Natural killer cell (primary cell): ENCODE data around the gene GATA1. TPM values are rescaled to one million over a fixed set of nuclear protein-coding genes. Genes with fewer than 3 reads are reported as not detected.

Source experiments
- ATAC-seq, 3 donors: fragments of 150-1000 bp in 2 of 3; fragments of 200-7000 bp in 1 of 3; cut with Tn5 transposase; 1 replicate in 1 of 3; 2 replicates in 2 of 3; pipeline ENCODE4 v1.10.0; 2021; ENCODE audit warnings: mild to moderate bottlenecking in 2 of 3, moderate library complexity in 2 of 3
- DNase-seq, 2 donors: peaks; one replicate each; pipeline versions ENCODE4 v3.0.0 to v3.0.0-alpha.2; 2013 to 2021; ENCODE audit warnings: mixed read lengths in 1 of 2
- H3K27ac ChIP-seq: one replicate; pipeline ENCODE4 v1.5.1; 2013; ENCODE audit warnings: mild to moderate bottlenecking, low read length
- H3K27me3 ChIP-seq: one replicate; pipeline ENCODE4 v1.6.1; 2013; ENCODE audit warnings: low read length; ENCODE audit not compliant: control insufficient read depth, insufficient read depth
- H3K36me3 ChIP-seq: one replicate; pipeline ENCODE4 v1.6.1; 2013; ENCODE audit warnings: low read length; ENCODE audit not compliant: control insufficient read depth, insufficient read depth
- H3K4me1 ChIP-seq: one replicate; pipeline ENCODE4 v1.6.1; 2013; ENCODE audit warnings: low read length; ENCODE audit not compliant: control insufficient read depth, insufficient read depth
- H3K4me3 ChIP-seq: one replicate; pipeline ENCODE4 v1.5.1; 2013; ENCODE audit warnings: low read length
- H3K9me3 ChIP-seq: one replicate; pipeline ENCODE4 v1.6.1; 2013; ENCODE audit warnings: low read length; ENCODE audit not compliant: control insufficient read depth, insufficient read depth
- H3K27ac Mint-ChIP-seq, 2 donors: one replicate each; pipeline ENCODE4 v1.8.0; 2022; ENCODE audit warnings: mild to moderate bottlenecking in 2 of 2, mixed read lengths in 2 of 2, moderate library complexity in 1 of 2
- H3K27me3 Mint-ChIP-seq, 2 donors: one replicate each; pipeline ENCODE4 v1.8.0; 2022; ENCODE audit warnings: low read depth in 2 of 2, mixed read lengths in 2 of 2
- H3K36me3 Mint-ChIP-seq: one replicate; pipeline ENCODE4 v1.8.0; 2022; ENCODE audit warnings: mixed read lengths
- H3K4me1 Mint-ChIP-seq, 2 donors: one replicate each; pipeline ENCODE4 v1.8.0; 2022; ENCODE audit warnings: mixed read lengths in 2 of 2
- H3K4me3 Mint-ChIP-seq: one replicate; pipeline ENCODE4 v1.8.0; 2022; ENCODE audit warnings: mild to moderate bottlenecking, moderate library complexity, mixed read lengths
- H3K9me3 Mint-ChIP-seq, 2 donors: one replicate each; pipeline ENCODE4 v1.8.0; 2022; ENCODE audit warnings: mixed read lengths in 2 of 2
- CTCF ChIP-seq: fragments of 200-600 bp; IDR thresholded peaks from one replicate; pipeline ENCODE4 v1.8.0; 2022; ENCODE audit warnings: antibody characterized with exemption
- WGBS: methylation state at CpG from one replicate; pipeline ENCODE4 v1.1.7; 2013; ENCODE audit warnings: missing lambda C conversion rate; ENCODE audit not compliant: insufficient coverage; 5-methylcytosine and 5-hydroxymethylcytosine counted together
- intact Hi-C: fragments of 100-400 bp; cut with micrococcal nuclease; formaldehyde crosslinking; loops from one replicate; pipeline ENCODE4 v1.14.2; 2022
- total RNA-seq, 4 donors: library from RNA; stranded (reverse); fragments of 120-200 nt in 1 of 4; gene quantifications; one replicate each; pipeline versions ENCODE4 v1.2.3 to v1.2.4, GENCODE V29; 2013 to 2022

The GATA1 gene
- total RNA-seq, 3 donors from 2014 or later (not counting 1 experiment from before 2014, with no cell fraction given): 0.41 to 3.0 (median 0.49) TPM

GRCh38 chrX:48794340-48794910 is 8.0 kb downstream of the GATA1 start:
- H3K36me3 Mint-ChIP-seq: no peaks in the 10 kb centered on the region
- H3K4me1 Mint-ChIP-seq: peaks cover 0 to 10% of the 10 kb centered on the region in 2 donors
- H3K27me3 Mint-ChIP-seq: no peaks in the 10 kb centered on the region
- 88% methylated on average over 12 of the region's 12 CpGs for WGBS
- no peak overlapping the region for H3K27ac Mint-ChIP-seq
- DNase-seq (no peak), ATAC-seq (no peak)
- Histone ChIP-seq H3K36me3 (no peaks in the 10 kb centered on the region), H3K4me3 (no peak overlapping the region), H3K27me3 (no peaks in the 10 kb centered on the region), H3K27ac (no peak overlapping the region), H3K9me3 (no peaks in the 10 kb centered on the region), H3K4me1 (peaks cover 6% of the 10 kb centered on the region)
- no peak for TF ChIP-seq CTCF
- H3K4me3 Mint-ChIP-seq: no peak overlapping the region
- intact Hi-C loops: no loop called here
- no peaks in the 10 kb centered on the region for H3K9me3 Mint-ChIP-seq

- ATAC-seq (no peak), DNase-seq (no peak)
- no peaks in the 10 kb centered on the region for H3K27me3 ChIP-seq
- TF ChIP-seq CTCF: no peak
- H3K36me3 ChIP-seq: no peaks in the 10 kb centered on the region
- no peak overlapping the region for H3K27ac ChIP-seq
- 96% methylated on average over 7 of the region's 8 CpGs for WGBS
- H3K9me3 ChIP-seq: no peaks in the 10 kb centered on the region
- peaks cover under 1% of the 10 kb centered on the region for H3K4me1 ChIP-seq
- H3K4me1 Mint-ChIP-seq: peaks cover 0 to 4% of the 10 kb centered on the region in 2 donors
- no peaks in the 10 kb centered on the region for H3K27me3 Mint-ChIP-seq
- intact Hi-C loops: no loop called here
- H3K36me3 Mint-ChIP-seq: no peaks in the 10 kb centered on the region
- no peak overlapping the region for H3K4me3 ChIP-seq
- no peak overlapping the region for H3K4me3 Mint-ChIP-seq
- H3K9me3 Mint-ChIP-seq: no peaks in the 10 kb centered on the region
- no peak overlapping the region for H3K27ac Mint-ChIP-seq
These were observed 8.6 kb downstream of the GATA1 start for GRCh38 chrX:48794911-48795515.

GRCh38 chrX:48798318-48798717 is 11.9 kb downstream of the GATA1 start:
- Histone ChIP-seq H3K9me3 (no peaks in the 10 kb centered on the region), H3K4me3 (no peak overlapping the region), H3K27ac (no peak overlapping the region), H3K36me3 (no peaks in the 10 kb centered on the region), H3K27me3 (no peaks in the 10 kb centered on the region), H3K4me1 (peaks cover 16% of the 10 kb centered on the region)
- WGBS: 86% methylated on average over 2 of the region's 2 CpGs
- TF ChIP-seq CTCF: no peak
- DNase-seq: no peak
- Mint-ChIP-seq H3K27ac (no peak overlapping the region), H3K27me3 (no peaks in the 10 kb centered on the region), H3K36me3 (no peaks in the 10 kb centered on the region), H3K4me1 (peaks cover 0 to 21% of the 10 kb centered on the region in 2 donors), H3K4me3 (no peak overlapping the region), H3K9me3 (no peaks in the 10 kb centered on the region)
- intact Hi-C loops: no loop called here
- ATAC-seq: no peak
